Colon (tissue), 2 donors: ENCODE data around the gene PCDH9.

Experiments
- FAIRE-seq: peaks from 2 replicates; lab custom pipeline; 2012; peaks lifted over from hg19 to GRCh38; lab: Jason Lieb, UNC
- donor health status: control.
- donor health status: control.

Gene PCDH9

GRCh38 chr13:66565279-66565678 is 664.9 kb downstream of the PCDH9 start:
- no peak for FAIRE-seq

GRCh38 chr13:66563076-66563475 is 667.1 kb downstream of the PCDH9 start:
- no peak for FAIRE-seq

GRCh38 chr13:66562054-66562453 is 668.1 kb downstream of the PCDH9 start:
- FAIRE-seq = no peak

GRCh38 chr13:66560991-66561390 is 669.1 kb downstream of the PCDH9 start:
- no peak for FAIRE-seq

DNA sequence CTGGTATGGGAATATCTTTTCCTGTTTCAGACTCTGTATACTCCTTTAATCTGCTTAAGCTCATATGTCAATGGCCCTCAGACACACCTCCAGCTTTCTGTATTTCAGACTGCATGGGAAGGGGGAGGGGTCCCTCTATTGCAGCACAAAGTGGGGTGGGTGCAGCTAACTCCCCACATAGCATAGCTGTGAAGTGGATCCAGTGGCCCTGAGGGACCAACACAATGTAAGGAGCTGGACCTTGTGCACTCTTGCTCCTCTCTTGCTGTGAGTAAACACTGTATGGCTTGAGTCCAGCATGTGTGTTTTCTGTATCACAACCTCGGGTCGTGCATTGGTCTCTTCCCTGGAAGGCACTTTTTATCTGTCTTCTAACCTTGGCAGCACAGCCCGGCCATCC is 669.9 kb downstream of the PCDH9 start:
- FAIRE-seq = no peak

GRCh38 chr13:66559093-66559492 is 671.0 kb downstream of the PCDH9 start:
- no peak for FAIRE-seq

- FAIRE-seq = no peak
Observed at GRCh38 chr13:66558506-66558905, 671.6 kb downstream of the PCDH9 start.

GRCh38 chr13:66557357-66557756 is 672.8 kb downstream of the PCDH9 start:
- no peak for FAIRE-seq

- FAIRE-seq = no peak
Observed at GRCh38 chr13:66556306-66556705, 673.8 kb downstream of the PCDH9 start.

GRCh38 chr13:66553391-66553790 is 676.7 kb downstream of the PCDH9 start:
- FAIRE-seq = no peak

GRCh38 chr13:66551128-66551527 is 679.0 kb downstream of the PCDH9 start:
- no peak for FAIRE-seq

- peak; percentile 75 for FAIRE-seq
Observed at GRCh38 chr13:66547685-66548084, 682.5 kb downstream of the PCDH9 start.

DNA sequence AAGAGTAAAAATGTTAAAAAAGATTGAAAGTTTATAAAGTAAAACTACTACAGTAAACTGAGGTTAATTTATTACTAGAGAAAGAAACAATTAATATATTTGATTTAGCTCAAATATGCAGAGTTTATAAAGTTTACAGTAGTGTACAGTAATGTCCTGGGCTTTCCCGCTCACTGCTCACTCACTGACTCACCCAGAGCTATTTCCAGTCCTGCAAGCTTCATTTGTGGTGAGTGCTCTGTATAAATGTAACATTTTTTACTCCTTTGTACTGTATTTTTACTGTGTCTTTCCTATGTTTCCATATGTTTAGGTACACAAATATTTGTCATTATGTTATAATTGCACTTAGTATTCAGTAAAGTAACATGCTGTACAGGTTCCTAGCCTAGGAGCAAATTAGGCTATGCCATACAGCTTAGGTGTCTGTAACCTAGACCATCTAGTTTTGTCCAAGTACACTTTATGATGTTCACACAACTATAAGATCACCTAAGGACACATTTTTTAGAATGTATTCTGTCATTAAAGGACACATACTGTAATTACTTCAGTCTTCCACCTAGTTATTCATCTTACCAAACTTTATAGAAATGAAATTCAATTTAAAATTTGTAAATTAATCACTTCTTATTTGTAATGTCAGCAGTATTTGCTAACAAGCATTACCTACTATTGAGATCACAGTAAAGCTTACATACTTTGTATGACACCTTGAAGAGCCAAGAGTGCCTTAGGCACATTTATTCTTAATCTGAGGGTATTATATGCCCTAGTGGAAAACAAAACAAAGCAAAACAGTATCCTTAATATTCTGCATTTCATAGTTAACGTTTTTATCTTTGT is 683.4 kb downstream of the PCDH9 start:
- no peak for FAIRE-seq

GRCh38 chr13:66543780-66544179 is 686.4 kb downstream of the PCDH9 start:
- FAIRE-seq = no peak

- no peak for FAIRE-seq
Observed at GRCh38 chr13:66537417-66537816, 692.7 kb downstream of the PCDH9 start.

DNA sequence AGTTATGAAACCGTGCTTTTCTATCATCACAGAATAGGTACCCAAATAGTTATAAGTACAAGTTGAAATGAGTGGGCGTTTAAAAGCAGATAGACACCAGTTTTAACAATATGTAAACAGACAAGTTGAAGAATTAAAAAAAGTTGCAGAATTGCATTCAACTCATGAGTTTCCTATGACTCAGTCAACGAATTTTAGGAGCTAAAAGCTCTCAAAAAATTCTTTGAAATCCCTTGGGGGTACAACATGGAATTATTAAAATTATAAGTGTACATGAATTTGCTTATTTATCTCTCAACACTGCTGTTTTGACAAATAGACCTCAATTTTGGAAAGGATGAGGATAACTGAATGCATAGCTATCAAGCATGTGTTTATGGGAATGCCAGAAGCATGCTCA is 693.4 kb downstream of the PCDH9 start:
- no peak for FAIRE-seq

DNA sequence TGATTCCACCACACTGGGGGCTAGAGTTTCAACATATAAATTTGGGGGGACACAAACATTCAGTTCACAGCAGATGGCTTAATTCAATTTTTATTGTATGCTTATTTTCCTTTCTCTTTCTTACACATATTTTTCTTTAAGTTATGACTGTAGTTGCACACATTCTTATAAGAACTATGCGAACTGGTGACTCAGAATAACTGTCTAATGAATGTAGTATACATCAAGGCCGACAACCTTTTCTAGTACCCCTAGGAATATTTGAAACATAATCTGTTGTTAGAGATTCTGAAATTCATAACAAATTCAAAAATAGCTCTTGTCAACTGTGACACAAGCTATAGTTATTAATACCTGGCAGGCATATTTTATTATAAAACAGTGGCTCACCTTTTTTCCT is 695.6 kb downstream of the PCDH9 start:
- FAIRE-seq = no peak

- no peak for FAIRE-seq
Observed at GRCh38 chr13:66532845-66533244, 697.3 kb downstream of the PCDH9 start.

DNA sequence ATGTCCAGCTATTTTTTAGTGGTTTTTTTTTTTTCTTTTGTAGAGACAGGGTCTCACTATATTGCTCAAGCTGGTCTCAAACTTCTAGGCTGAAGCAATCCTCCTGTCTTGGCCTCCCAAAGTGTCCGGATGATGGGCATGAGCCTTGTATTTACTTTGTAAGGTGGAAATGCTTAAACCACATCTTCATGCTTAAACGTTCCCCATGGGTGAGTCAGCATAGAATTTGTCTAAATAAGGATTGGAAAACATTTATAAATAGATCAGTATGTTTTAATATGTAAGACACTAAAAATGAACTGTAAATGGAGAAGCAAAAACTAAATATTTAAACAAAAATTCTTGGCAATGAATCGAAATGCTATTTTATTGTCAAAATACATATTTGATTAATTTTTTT is 698.0 kb downstream of the PCDH9 start:
- FAIRE-seq = no peak

DNA sequence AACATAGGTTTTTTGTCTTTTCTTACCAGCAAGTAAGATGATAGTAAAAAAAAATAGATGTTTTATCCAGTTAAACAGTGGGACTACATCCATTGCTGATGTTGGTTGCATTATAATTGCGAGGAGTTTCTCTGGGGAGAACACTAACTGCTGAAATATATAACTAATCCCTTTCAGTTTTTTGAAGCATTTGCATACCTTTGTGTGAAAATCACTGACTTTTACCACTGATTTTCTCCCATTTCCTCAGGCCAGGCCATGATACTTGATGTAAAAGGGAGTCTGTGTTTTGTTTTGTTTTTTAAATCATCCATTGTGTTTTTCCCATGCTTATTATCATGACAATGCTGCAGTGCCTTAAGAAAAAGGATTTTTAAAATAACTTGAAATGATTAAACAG is 699.5 kb downstream of the PCDH9 start:
- FAIRE-seq = no peak

GRCh38 chr13:66530158-66530557 is 700.0 kb downstream of the PCDH9 start:
- FAIRE-seq = no peak

DNA sequence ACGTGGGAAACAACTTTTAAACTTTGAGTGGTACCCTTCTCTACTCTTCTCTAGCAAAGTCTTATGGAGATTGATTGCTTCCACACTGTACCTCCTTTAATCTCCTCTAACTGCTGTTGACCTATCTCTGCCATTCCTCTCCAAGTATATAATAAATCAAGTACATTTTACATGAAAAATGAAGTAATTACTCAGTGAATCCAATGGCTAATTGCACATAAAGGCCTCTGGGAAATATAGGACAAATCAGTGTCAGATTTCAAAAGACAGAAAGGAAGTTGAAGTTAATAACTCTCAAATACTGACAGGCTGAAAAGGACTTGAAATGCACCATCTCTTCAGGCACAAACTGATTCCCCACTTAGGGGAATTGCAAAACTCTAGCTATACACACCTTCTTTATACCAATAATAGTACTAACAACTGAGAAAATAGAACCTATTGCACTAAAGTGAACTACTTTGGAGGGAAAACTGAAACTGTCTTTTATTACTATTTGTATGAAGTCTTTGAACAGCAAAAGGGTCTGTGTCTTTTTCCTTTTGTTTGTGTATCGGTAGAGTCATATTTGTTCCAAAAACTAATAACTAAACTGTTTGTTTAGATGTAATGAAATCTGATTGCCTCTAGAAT is 701.1 kb downstream of the PCDH9 start:
- FAIRE-seq = no peak

DNA sequence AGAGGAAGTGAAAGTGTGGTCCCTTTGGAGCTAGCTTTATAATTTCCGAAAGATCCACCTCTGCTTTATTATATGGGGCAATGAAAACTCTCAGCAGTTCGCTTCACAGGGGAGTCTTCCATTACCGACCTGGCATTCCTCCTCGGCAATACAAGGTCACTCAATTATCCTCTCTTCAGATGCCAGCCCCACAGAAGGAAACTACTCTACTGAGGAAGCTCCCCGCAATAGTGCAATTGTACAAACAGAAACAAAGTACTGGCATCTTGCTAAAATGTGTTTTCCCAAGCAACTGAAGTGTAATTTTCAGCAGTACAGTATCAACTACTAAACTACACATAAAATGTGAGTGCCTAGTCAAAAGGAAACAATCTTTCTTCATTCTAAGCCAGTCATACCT is 702.0 kb downstream of the PCDH9 start:
- no peak for FAIRE-seq
